ENCODE measurements around the gene PPFIA1. TPM values are rescaled to one million over a fixed set of nuclear protein-coding genes. Genes with fewer than 3 reads are reported as not detected.

The PPFIA1 gene
- total and polyA plus RNA-seq, 10 of the 15 experiments (the other 5 are each of a cell fraction or from before 2014, with no cell fraction given) = 5.2 to 26.2 (median 15.8) TPM

GRCh38 chr11:70414341-70415100 is 144.0 kb downstream of the PPFIA1 start:
- no peak for DNase-seq (ENCODE audit: low read depth, low spot score)
- no peak overlapping the region for H3K27ac ChIP-seq (ENCODE audit: control insufficient read depth, insufficient read depth)
- no peak overlapping the region for H3K4me3 ChIP-seq
- H3K9ac ChIP-seq (ENCODE audit: control insufficient read depth, insufficient read depth, low read length) = no peak overlapping the region
- H3K4me1 ChIP-seq (ENCODE audit: control insufficient read depth, insufficient read depth, low read length) = no peaks in the 10 kb centered on the region
- SMC1A ChIA-PET (ENCODE audit: uncharacterized antibody, unreplicated experiment) = no interaction called here
- CTCF ChIA-PET = no interaction called here
- H3K27me3 ChIP-seq (replicated peaks in 1 of 2; ENCODE audit: control insufficient read depth in 2 of 2, insufficient read depth in 2 of 2, low read length in 1 of 2) = no peaks in the 10 kb centered on the region
- H3K9me3 ChIP-seq (replicated peaks; ENCODE audit: control insufficient read depth, insufficient read depth, low read length) = no peaks in the 10 kb centered on the region
- intact Hi-C loops (cut with micrococcal nuclease; ENCODE audit: unreplicated experiment) = no loop called here
- POLR2A ChIA-PET = no interaction called here
- no peak overlapping the region for H2AFZ ChIP-seq (ENCODE audit: control insufficient read depth, low read depth, low read length)
- 89% methylated on average over 26 of the region's 28 CpGs for WGBS (ENCODE audit: insufficient coverage, insufficient replicate concordance, low lambda C conversion rate, missing lambda C conversion rate)
- H3K79me2 ChIP-seq (ENCODE audit: control insufficient read depth, insufficient read depth, low read length) = no peaks in the 10 kb centered on the region
- no peak for FAIRE-seq
- RAD21 ChIA-PET (ENCODE audit: unreplicated experiment) = no interaction called here
- no peaks in the 10 kb centered on the region for H4K20me1 ChIP-seq (ENCODE audit: control insufficient read depth, insufficient read depth)
- TF ChIP-seq DPF2 (IDR thresholded peaks at IDR 0.05) (no peak), CREB1 (IDR thresholded peaks at IDR 0.05; ENCODE audit: low read depth) (no peak), STAT3 (IDR thresholded peaks at IDR 0.05; ENCODE audit: low read depth, low read length) (no peak), SIX5 (IDR thresholded peaks at IDR 0.05; ENCODE audit: low read depth, low read length, severe bottlenecking) (no peak), GATAD2B (conservative IDR thresholded peaks at IDR 0.05; ENCODE audit: low read depth) (no peak), SREBF1 (IDR thresholded peaks at IDR 0.05; ENCODE audit: low read length) (no peak), NRF1 (conservative IDR thresholded peaks at IDR 0.05; ENCODE audit: low read depth, low read length) (no peak), SMARCA5 (IDR thresholded peaks at IDR 0.05) (no peak), TCF3 (IDR thresholded peaks at IDR 0.05; ENCODE audit: borderline replicate concordance, insufficient read depth, low read depth, low read length) (no peak), HSF1 (IDR thresholded peaks at IDR 0.05; ENCODE audit: low read depth, low read length) (no peak), SP1 (IDR thresholded peaks at IDR 0.05; ENCODE audit: low read depth, low read length) (no peak), ESRRA (IDR thresholded peaks at IDR 0.05; ENCODE audit: low read length) (no peak), TCF7 (IDR thresholded peaks at IDR 0.05; ENCODE audit: borderline replicate concordance) (no peak), SMAD5 (IDR thresholded peaks at IDR 0.05; ENCODE audit: low read depth) (no peak), STAT1 (conservative IDR thresholded peaks at IDR 0.05) (no peak)
- ATAC-seq = no peak
- BruUV-seq (replicated peaks) = no TSS peak
- no peaks in the 10 kb centered on the region; a peak in 1 of 4 replicates for H3K36me3 ChIP-seq (ENCODE audit: control insufficient read depth in 2 of 2, insufficient read depth in 2 of 2, low read length in 1 of 2)
- in situ Hi-C loops (cut with MboI) = no loop called here
- H3K4me2 ChIP-seq (ENCODE audit: control insufficient read depth, insufficient read depth) = no peak overlapping the region

Data from GM12878 (cell line).